HCT116 (cell line): ENCODE results near the gene SLC6A13.

Experiments used
- ATF3 ChIP-seq: IDR thresholded peaks from 2 replicates; pipeline ENCODE4 v1.6.1; 2012
- CEBPB ChIP-seq: IDR thresholded peaks from 2 replicates; pipeline ENCODE4 v1.6.1; 2012; ENCODE audit warnings: low read depth
- CTCF ChIP-seq, 3 experiments: fragments of 200-600 bp in 1 of 3; sonication (generic) in 1 of 3; IDR thresholded peaks in 2 of 3; conservative IDR thresholded peaks in 1 of 3; 2 replicates each; pipeline ENCODE4 v1.5.1; 2012 to 2017; ENCODE audit warnings: low read depth in 2 of 3, low read length in 2 of 3, antibody characterized with exemption in 1 of 3, borderline replicate concordance in 1 of 3, control low read depth in 1 of 3, mild to moderate bottlenecking in 1 of 3, mixed read lengths in 1 of 3, mixed run types in 1 of 3, moderate library complexity in 1 of 3; ENCODE audit not compliant: insufficient read depth in 1 of 3
- EGR1 ChIP-seq: IDR thresholded peaks from 2 replicates; pipeline ENCODE4 v1.6.1; 2012; ENCODE audit warnings: low read depth
- EZH2 ChIP-seq: fragments of 200-600 bp; sonication (generic); IDR thresholded peaks from 2 replicates; pipeline ENCODE4 v1.6.1; 2017; ENCODE audit warnings: antibody characterized with exemption, mixed run types
- EZH2phosphoT487 ChIP-seq: fragments of 200-600 bp; IDR thresholded peaks from 2 replicates; pipeline ENCODE4 v1.6.1; 2018; ENCODE audit warnings: antibody characterized with exemption, borderline replicate concordance
- MAX ChIP-seq: IDR thresholded peaks from 2 replicates; pipeline ENCODE4 v1.6.1; 2012
- POLR2A ChIP-seq: IDR thresholded peaks from 2 replicates; pipeline ENCODE4 v1.7.0; 2011; ENCODE audit warnings: borderline replicate concordance; ENCODE audit not compliant: insufficient read depth, insufficient read length; ENCODE audit errors: extremely low read depth
- POLR2AphosphoS5 ChIP-seq: IDR thresholded peaks from 2 replicates; pipeline ENCODE4 v1.6.1; 2011; ENCODE audit warnings: mild to moderate bottlenecking, low read depth, low read length, moderate library complexity
- REST ChIP-seq: IDR thresholded peaks from 2 replicates; pipeline ENCODE4 v1.6.1; 2012; ENCODE audit warnings: low read depth
- SP1 ChIP-seq: IDR thresholded peaks from 2 replicates; pipeline ENCODE4 v1.6.1; 2012; ENCODE audit warnings: low read depth
- YY1 ChIP-seq: IDR thresholded peaks from 2 replicates; pipeline ENCODE4 v1.6.1; 2011; ENCODE audit warnings: low read length, low read depth, moderate library complexity, mild to moderate bottlenecking; ENCODE audit not compliant: insufficient replicate concordance; ENCODE audit errors: extremely low read depth
- ZBTB33 ChIP-seq: IDR thresholded peaks from 2 replicates; pipeline ENCODE4 v1.6.1; 2011; ENCODE audit warnings: mild to moderate bottlenecking, low read length, moderate library complexity; ENCODE audit not compliant: insufficient replicate concordance; ENCODE audit errors: extremely low read depth
- ZNF274 ChIP-seq: fragments of 200-500 bp; sonication (Bioruptor generic); IDR thresholded peaks from 2 replicates; pipeline ENCODE4 v1.6.1; 2014; ENCODE audit warnings: mild to moderate bottlenecking, low read depth, low read length, inconsistent platforms

- no peak for TF ChIP-seq CTCF (IDR thresholded peaks at IDR 0.05 in 2 of 3, conservative IDR thresholded peaks at IDR 0.05 in 1 of 3; ENCODE audit: borderline replicate concordance in 1 of 3, insufficient read depth in 1 of 3, low read depth in 2 of 3, low read length in 2 of 3)
- no peak for TF ChIP-seq POLR2A
- no peak for TF ChIP-seq EGR1
- no peak for TF ChIP-seq YY1
- no peak for TF ChIP-seq EZH2
- TF ChIP-seq ATF3 = no peak
- no peak for TF ChIP-seq POLR2AphosphoS5
- no peak for TF ChIP-seq REST
- no peak for TF ChIP-seq CEBPB
- no peak for TF ChIP-seq EZH2phosphoT487
- no peak for TF ChIP-seq ZNF274
- TF ChIP-seq ZBTB33 = no peak
- no peak for TF ChIP-seq MAX
- no peak for TF ChIP-seq SP1
These were observed 43.7 kb downstream of the SLC6A13 start for GRCh38 chr12:218728-219590.
